H1 (cell line): ENCODE measurements around the gene DSE.

Experiments used
- EZH2 ChIP-seq: fragments of 200-600 bp; sonication (generic); IDR thresholded peaks from 2 replicates; pipeline ENCODE4 v1.7.1; 2012; ENCODE audit warnings: low read depth, mild to moderate bottlenecking, moderate library complexity, low read length, inconsistent platforms; ENCODE audit not compliant: severe bottlenecking
- GTF2F1 ChIP-seq: IDR thresholded peaks from 2 replicates; pipeline ENCODE4 v1.6.1; 2012; ENCODE audit warnings: low read depth, low read length, improper control_type of control experiment, borderline replicate concordance
- MAX ChIP-seq: IDR thresholded peaks from 2 replicates; pipeline ENCODE4 v1.6.1; 2012; ENCODE audit warnings: inconsistent platforms
- POLR2A ChIP-seq, 2 experiments: IDR thresholded peaks; 1 replicate in 1 of 2; 2 replicates in 1 of 2; pipeline ENCODE4 v1.6.1; 2011; ENCODE audit warnings: low read depth in 2 of 2, low read length in 2 of 2, mild to moderate bottlenecking in 2 of 2; ENCODE audit errors: control extremely low read depth in 1 of 2
- SP4 ChIP-seq: IDR thresholded peaks from 2 replicates; pipeline ENCODE4 v1.6.1; 2012; ENCODE audit warnings: low read length, inconsistent platforms
- SRF ChIP-seq: IDR thresholded peaks from 2 replicates; pipeline ENCODE4 v1.6.1; 2011; ENCODE audit warnings: mild to moderate bottlenecking, low read depth, low read length, moderate library complexity
- TAF1 ChIP-seq: IDR thresholded peaks from 2 replicates; pipeline ENCODE4 v1.6.1; 2011; ENCODE audit warnings: mild to moderate bottlenecking, low read depth, low read length
- TCF12 ChIP-seq: IDR thresholded peaks from 2 replicates; pipeline ENCODE4 v1.6.1; 2011; ENCODE audit warnings: low read depth, mild to moderate bottlenecking, low read length
- TF ChIP-seq, protein P1 (sequence below), 3 experiments: IDR thresholded peaks; 1 replicate in 2 of 3; 2 replicates in 1 of 3; pipeline versions ENCODE4 v1.5.1 to v1.6.1; 2011; ENCODE audit warnings: low read length in 3 of 3, mild to moderate bottlenecking in 3 of 3, inconsistent platforms in 2 of 3, low read depth in 1 of 3, moderate library complexity in 1 of 3; ENCODE audit not compliant: insufficient read depth in 1 of 3; ENCODE audit errors: control extremely low read depth in 1 of 3

DNA sequence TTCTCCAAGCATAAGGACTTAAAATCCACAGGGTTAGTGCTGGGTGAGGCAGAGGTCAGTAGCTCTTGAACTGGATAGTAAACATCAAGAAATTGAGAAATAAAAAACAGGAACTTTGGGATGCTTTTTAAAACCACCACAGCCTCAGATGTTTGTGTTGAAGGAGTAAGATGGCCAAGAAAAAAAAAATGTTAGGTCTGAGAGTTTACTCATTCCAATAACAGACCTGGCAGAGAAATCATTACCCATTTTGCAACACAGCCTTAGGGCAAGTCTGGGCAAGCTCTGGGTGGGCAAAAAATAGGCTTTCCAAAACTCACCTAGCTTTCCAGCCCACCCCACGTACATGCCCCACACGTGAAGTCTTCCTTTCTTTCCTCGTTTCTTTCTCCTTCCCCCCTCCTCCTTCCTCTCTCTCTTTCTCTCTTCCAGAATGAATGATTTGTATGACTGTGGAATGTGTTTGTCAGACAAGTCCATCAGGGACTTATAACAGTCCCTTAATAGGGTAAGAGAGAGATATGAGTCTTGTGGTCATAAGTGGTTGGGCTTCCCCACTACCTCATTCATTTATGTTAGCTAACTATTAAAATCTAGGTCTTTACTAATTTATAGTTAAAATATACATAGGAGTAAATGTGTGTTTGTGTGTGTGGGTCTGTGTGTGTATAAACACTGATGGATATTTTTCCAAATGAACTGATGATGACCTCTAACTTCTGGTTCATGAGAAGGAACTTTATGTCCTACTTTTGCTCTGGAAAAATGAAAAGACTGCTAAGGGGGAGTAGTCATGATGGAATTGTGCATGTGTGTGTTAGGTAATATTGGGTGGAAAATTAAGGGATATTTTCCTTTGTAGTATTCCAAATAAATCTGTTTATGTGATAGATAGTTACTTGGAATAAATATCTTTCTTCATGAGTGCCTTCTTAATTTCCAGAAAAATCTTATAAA is 18.0 kb upstream of the DSE start:
- no peak for TF ChIP-seq SP4
- TF ChIP-seq, protein P1, sequence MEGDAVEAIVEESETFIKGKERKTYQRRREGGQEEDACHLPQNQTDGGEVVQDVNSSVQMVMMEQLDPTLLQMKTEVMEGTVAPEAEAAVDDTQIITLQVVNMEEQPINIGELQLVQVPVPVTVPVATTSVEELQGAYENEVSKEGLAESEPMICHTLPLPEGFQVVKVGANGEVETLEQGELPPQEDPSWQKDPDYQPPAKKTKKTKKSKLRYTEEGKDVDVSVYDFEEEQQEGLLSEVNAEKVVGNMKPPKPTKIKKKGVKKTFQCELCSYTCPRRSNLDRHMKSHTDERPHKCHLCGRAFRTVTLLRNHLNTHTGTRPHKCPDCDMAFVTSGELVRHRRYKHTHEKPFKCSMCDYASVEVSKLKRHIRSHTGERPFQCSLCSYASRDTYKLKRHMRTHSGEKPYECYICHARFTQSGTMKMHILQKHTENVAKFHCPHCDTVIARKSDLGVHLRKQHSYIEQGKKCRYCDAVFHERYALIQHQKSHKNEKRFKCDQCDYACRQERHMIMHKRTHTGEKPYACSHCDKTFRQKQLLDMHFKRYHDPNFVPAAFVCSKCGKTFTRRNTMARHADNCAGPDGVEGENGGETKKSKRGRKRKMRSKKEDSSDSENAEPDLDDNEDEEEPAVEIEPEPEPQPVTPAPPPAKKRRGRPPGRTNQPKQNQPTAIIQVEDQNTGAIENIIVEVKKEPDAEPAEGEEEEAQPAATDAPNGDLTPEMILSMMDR (IDR thresholded peaks at IDR 0.05; ENCODE audit: control extremely low read depth in 1 of 3, insufficient read depth in 1 of 3, low read depth in 1 of 3, low read length in 3 of 3), result no peak
- no peak for TF ChIP-seq MAX
- no peak for TF ChIP-seq TAF1
- TF ChIP-seq SRF, result no peak
- no peak for TF ChIP-seq EZH2
- TF ChIP-seq GTF2F1, result no peak
- TF ChIP-seq TCF12, result no peak
- TF ChIP-seq POLR2A (IDR thresholded peaks at IDR 0.05; ENCODE audit: control extremely low read depth in 1 of 2, low read depth in 2 of 2, low read length in 2 of 2), result no peak
